Measurements from ENCODE around the gene XPO5. TPM values are rescaled to one million over a fixed set of nuclear protein-coding genes. Genes with fewer than 3 reads are reported as not detected.

XPO5 gene
- total RNA-seq, 1 experiment from 2014 or later = 86.4 TPM

DNA sequence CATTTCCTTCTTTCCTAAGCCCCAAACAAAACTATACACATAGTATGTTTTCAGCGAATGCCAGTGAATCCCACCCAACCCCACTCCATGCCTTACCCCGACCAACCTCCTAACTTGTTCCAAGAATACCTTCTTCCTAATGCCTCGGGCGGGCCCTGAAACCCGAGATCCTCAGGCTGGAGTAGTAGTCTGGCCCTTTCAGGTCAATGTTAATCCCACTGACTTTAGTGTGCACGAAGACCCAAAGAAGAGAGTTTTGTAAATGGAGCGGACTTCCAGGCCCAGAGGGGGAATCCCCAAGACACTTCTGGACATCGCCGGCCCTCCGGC lies 59.5 kb downstream of the XPO5 start:
- CTCF ChIA-PET = no interaction called here
- intact Hi-C loops (cut with micrococcal nuclease; ENCODE audit: unreplicated experiment) = no loop called here

DNA sequence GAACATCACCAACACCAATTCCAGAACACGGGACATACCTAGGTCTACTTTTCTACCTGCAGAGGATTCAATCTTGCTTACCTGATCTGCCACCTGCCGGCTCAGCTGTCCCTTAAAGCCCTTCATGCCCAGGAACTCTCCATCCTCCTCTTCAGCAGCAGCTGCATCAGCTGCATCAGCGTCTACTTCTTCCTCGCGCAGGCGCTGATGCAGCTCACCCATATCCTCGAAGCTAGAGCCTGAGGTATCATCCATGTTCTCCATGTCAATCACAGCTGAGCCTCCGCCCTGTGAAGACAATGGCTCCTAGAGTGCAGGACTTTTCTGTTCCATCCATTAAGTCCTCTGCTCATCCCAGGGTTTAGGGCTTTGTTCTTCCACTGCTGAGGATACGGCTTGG lies 60.0 kb downstream of the XPO5 start:
- intact Hi-C loops (cut with micrococcal nuclease; ENCODE audit: unreplicated experiment) = no loop called here
- H3K27me3 ChIP-seq (ENCODE audit: control insufficient read depth, insufficient read depth, low read length) = no peaks in the 10 kb centered on the region
- in situ Hi-C loops (cut with HindIII; ENCODE audit: low pct_unique_long_range_greater_than_20kb, low sequenced_read_pairs) = no loop called here
- ChIA-PET POLR2A (no interaction called here), CTCF (no interaction called here)
- TSS peak; percentile 89 for BruUV-seq (replicated peaks)
- no peak for DNase-seq (ENCODE audit: low read depth, low spot score)
- no peak for ATAC-seq
- peak overlapping the region; percentile 90 to 100 for H3K4me3 ChIP-seq (ENCODE audit: low read depth in 2 of 2, low read length in 2 of 2)
- TF ChIP-seq, protein P1, sequence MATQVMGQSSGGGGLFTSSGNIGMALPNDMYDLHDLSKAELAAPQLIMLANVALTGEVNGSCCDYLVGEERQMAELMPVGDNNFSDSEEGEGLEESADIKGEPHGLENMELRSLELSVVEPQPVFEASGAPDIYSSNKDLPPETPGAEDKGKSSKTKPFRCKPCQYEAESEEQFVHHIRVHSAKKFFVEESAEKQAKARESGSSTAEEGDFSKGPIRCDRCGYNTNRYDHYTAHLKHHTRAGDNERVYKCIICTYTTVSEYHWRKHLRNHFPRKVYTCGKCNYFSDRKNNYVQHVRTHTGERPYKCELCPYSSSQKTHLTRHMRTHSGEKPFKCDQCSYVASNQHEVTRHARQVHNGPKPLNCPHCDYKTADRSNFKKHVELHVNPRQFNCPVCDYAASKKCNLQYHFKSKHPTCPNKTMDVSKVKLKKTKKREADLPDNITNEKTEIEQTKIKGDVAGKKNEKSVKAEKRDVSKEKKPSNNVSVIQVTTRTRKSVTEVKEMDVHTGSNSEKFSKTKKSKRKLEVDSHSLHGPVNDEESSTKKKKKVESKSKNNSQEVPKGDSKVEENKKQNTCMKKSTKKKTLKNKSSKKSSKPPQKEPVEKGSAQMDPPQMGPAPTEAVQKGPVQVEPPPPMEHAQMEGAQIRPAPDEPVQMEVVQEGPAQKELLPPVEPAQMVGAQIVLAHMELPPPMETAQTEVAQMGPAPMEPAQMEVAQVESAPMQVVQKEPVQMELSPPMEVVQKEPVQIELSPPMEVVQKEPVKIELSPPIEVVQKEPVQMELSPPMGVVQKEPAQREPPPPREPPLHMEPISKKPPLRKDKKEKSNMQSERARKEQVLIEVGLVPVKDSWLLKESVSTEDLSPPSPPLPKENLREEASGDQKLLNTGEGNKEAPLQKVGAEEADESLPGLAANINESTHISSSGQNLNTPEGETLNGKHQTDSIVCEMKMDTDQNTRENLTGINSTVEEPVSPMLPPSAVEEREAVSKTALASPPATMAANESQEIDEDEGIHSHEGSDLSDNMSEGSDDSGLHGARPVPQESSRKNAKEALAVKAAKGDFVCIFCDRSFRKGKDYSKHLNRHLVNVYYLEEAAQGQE (IDR thresholded peaks at IDR 0.05; ENCODE audit: insufficient read depth in 1 of 2, low read depth in 2 of 2, low read length in 1 of 2) = no peak
- no peak for TF ChIP-seq TCF7L2 (IDR thresholded peaks at IDR 0.05; ENCODE audit: low read depth, low read length)
- no peak for TF ChIP-seq SIN3A (IDR thresholded peaks at IDR 0.05; ENCODE audit: borderline replicate concordance, insufficient read depth, low read depth, low read length)
- TF ChIP-seq POLR2AphosphoS5 (IDR thresholded peaks at IDR 0.05; ENCODE audit: low read depth, low read length) = no peak
- TF ChIP-seq, protein P2, sequence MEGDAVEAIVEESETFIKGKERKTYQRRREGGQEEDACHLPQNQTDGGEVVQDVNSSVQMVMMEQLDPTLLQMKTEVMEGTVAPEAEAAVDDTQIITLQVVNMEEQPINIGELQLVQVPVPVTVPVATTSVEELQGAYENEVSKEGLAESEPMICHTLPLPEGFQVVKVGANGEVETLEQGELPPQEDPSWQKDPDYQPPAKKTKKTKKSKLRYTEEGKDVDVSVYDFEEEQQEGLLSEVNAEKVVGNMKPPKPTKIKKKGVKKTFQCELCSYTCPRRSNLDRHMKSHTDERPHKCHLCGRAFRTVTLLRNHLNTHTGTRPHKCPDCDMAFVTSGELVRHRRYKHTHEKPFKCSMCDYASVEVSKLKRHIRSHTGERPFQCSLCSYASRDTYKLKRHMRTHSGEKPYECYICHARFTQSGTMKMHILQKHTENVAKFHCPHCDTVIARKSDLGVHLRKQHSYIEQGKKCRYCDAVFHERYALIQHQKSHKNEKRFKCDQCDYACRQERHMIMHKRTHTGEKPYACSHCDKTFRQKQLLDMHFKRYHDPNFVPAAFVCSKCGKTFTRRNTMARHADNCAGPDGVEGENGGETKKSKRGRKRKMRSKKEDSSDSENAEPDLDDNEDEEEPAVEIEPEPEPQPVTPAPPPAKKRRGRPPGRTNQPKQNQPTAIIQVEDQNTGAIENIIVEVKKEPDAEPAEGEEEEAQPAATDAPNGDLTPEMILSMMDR (IDR thresholded peaks at IDR 0.05) = no peak
- H3K9me3 ChIP-seq (ENCODE audit: control insufficient read depth, insufficient read depth, low read depth, low read length) = no peaks in the 10 kb centered on the region
- peaks cover 23% of the 10 kb centered on the region for H3K36me3 ChIP-seq (ENCODE audit: control insufficient read depth, insufficient read depth, low read length)
- H3K27ac ChIP-seq (ENCODE audit: low read length) = peak overlapping the region; percentile 86
- peaks cover 17% of the 10 kb centered on the region for H3K4me1 ChIP-seq (ENCODE audit: control insufficient read depth, insufficient read depth, low read length)

More for the DNA sequence above, 59.5 kb downstream of the XPO5 start:
- peak overlapping the region; percentile 90 to 100 for H3K4me3 ChIP-seq (ENCODE audit: low read depth in 2 of 2, low read length in 2 of 2)
- H3K27me3 ChIP-seq (ENCODE audit: control insufficient read depth, insufficient read depth, low read length) = no peaks in the 10 kb centered on the region
- DNase-seq (ENCODE audit: low read depth, low spot score) (no peak), ATAC-seq (peak; percentile 5; the same call in 1 of the 2 replicates)
- POLR2A ChIA-PET = no interaction called here
- H3K36me3 ChIP-seq (ENCODE audit: control insufficient read depth, insufficient read depth, low read length) = peaks cover 23% of the 10 kb centered on the region
- H3K27ac ChIP-seq (ENCODE audit: low read length) = peak overlapping the region; percentile 86
- in situ Hi-C loops (cut with HindIII; ENCODE audit: low pct_unique_long_range_greater_than_20kb, low sequenced_read_pairs) = no loop called here
- H3K4me1 ChIP-seq (ENCODE audit: control insufficient read depth, insufficient read depth, low read length) = peaks cover 15% of the 10 kb centered on the region
- TF ChIP-seq, protein P2 (IDR thresholded peaks at IDR 0.05) = no peak
- TF ChIP-seq TCF7L2 (IDR thresholded peaks at IDR 0.05; ENCODE audit: low read depth, low read length) (no peak), POLR2AphosphoS5 (IDR thresholded peaks at IDR 0.05; ENCODE audit: low read depth, low read length) (no peak), SIN3A (IDR thresholded peaks at IDR 0.05; ENCODE audit: borderline replicate concordance, insufficient read depth, low read depth, low read length) (no peak)
- TF ChIP-seq, protein P1 (IDR thresholded peaks at IDR 0.05; ENCODE audit: insufficient read depth in 1 of 2, low read depth in 2 of 2, low read length in 1 of 2) = no peak
- no peaks in the 10 kb centered on the region for H3K9me3 ChIP-seq (ENCODE audit: control insufficient read depth, insufficient read depth, low read depth, low read length)
- no TSS peak for BruUV-seq (replicated peaks)

Measured in Panc1 (cell line).